Omental fat pad (tissue), 4 donors: ENCODE results near the gene ICAM2. TPM values are rescaled to one million over a fixed set of nuclear protein-coding genes. Genes with fewer than 3 reads are reported as not detected.
A peak's percentile ranks its signal among the peaks of the same experiment; 100 is the strongest.

ENCODE experiments used
- ATAC-seq: fragments of 150-250 bp; one replicate; pipeline ENCODE4 v1.9.1; 2016; ENCODE audit warnings: mild to moderate bottlenecking, moderate library complexity; ENCODE audit not compliant: low FRiP score
- DNase-seq: peaks from one replicate; pipeline ENCODE4 v3.0.0-alpha.2; 2019; ENCODE audit warnings: low spot score
- CTCF ChIP-seq, 3 donors: fragments of 450-650 bp; IDR thresholded peaks; one replicate each; pipeline ENCODE4 v1.5.1; 2016 to 2017; ENCODE audit warnings: antibody characterized with exemption in 3 of 3, mild to moderate bottlenecking in 3 of 3, moderate library complexity in 2 of 3
- total RNA-seq, 4 donors: library from RNA; depleted of rRNA; stranded (reverse); fragments of >200 nt; gene quantifications; one replicate each; pipeline ENCODE4 v1.1.0, GENCODE V29; 2016

The ICAM2 gene
- total RNA-seq, 4 donors from 2014 or later = 57.7 to 252 (median 137) TPM

- DNase-seq = no peak
- no peak for TF ChIP-seq CTCF (IDR thresholded peaks at IDR 0.05)
- no peak for ATAC-seq
Measured at GRCh38 chr17:64037802-64038201, 17.4 kb upstream of the ICAM2 start.

GRCh38 chr17:64037180-64037579 is 16.7 kb upstream of the ICAM2 start:
- no peak for TF ChIP-seq CTCF (IDR thresholded peaks at IDR 0.05)
- ATAC-seq (no peak), DNase-seq (no peak)

- TF ChIP-seq CTCF (IDR thresholded peaks at IDR 0.05) = no peak
- DNase-seq = no peak
- ATAC-seq = no peak
Measured at GRCh38 chr17:64036198-64036922, 15.9 kb upstream of the ICAM2 start.

GRCh38 chr17:64032081-64032480 is 11.6 kb upstream of the ICAM2 start:
- DNase-seq = no peak
- ATAC-seq = no peak
- no peak for TF ChIP-seq CTCF (IDR thresholded peaks at IDR 0.05)

GRCh38 chr17:64028874-64029464 is 8.5 kb upstream of the ICAM2 start:
- DNase-seq (peak; percentile 74), ATAC-seq (peak; percentile 46)
- no peak for TF ChIP-seq CTCF (IDR thresholded peaks at IDR 0.05)

- DNase-seq (peak; percentile 57), ATAC-seq (no peak)
- peak in 2 of 3 donors; percentile 58 to 82 for TF ChIP-seq CTCF (IDR thresholded peaks at IDR 0.05)
Measured at GRCh38 chr17:64025732-64026294, 5.4 kb upstream of the ICAM2 start.
